IMR-90 (cell line): ENCODE measurements around the gene KLHL8. TPM values are rescaled to one million over a fixed set of nuclear protein-coding genes. Genes with fewer than 3 reads are reported as not detected.

ENCODE experiments used
- ATAC-seq: fragments of 200-7000 bp; cut with Tn5 transposase; 2 replicates; pipeline ENCODE4 v1.9.1; 2020; ENCODE audit warnings: low read depth, mild to moderate bottlenecking, moderate library complexity
- BruUV-seq: library from RNA; stranded (reverse); fragments of 400-500 nt; replicated peaks from 2 replicates; lab custom pipeline; 2021; lab: Mats Ljungman, UMichigan
- CTCF ChIA-PET: fragments of 300-600 bp; formaldehyde crosslinking; extraction: SDS; loops from one replicate; lab custom pipeline; 2021; ENCODE audit warnings: antibody characterized with exemption; lab: Yijun Ruan, JAX
- POLR2A ChIA-PET: fragments of 300-600 bp; sonication (Branson Sonifier 250); formaldehyde crosslinking; loops from one replicate; lab custom pipeline; 2022; ENCODE audit warnings: antibody characterized with exemption; ENCODE audit not compliant: unreplicated experiment; lab: Charles Lee
- DNase-seq: peaks from one replicate; pipeline ENCODE4 v3.0.0; 2013
- H2AFZ ChIP-seq: replicated peaks from 2 replicates; pipeline ENCODE3; 2013; ENCODE audit warnings: low read length, mild to moderate bottlenecking; ENCODE audit not compliant: poor library complexity
- H2AK5ac ChIP-seq: 2 replicates; pipeline ENCODE4 v1.6.1; 2013; ENCODE audit warnings: low read depth, low read length, inconsistent platforms
- H2AK9ac ChIP-seq: replicated peaks from 2 replicates; pipeline ENCODE3; 2013; ENCODE audit warnings: mild to moderate bottlenecking, low read depth, low read length, moderate library complexity; ENCODE audit not compliant: poor library complexity
- H2BK120ac ChIP-seq: 2 replicates; pipeline ENCODE4 v1.6.1; 2013; ENCODE audit warnings: low read depth, low read length, inconsistent platforms
- H2BK15ac ChIP-seq: 3 replicates; pipeline ENCODE4 v1.6.1; 2013; ENCODE audit warnings: low read depth, low read length, inconsistent platforms
- H2BK20ac ChIP-seq: 2 replicates; pipeline ENCODE4 v1.6.1; 2013; ENCODE audit warnings: low read depth, mild to moderate bottlenecking, inconsistent platforms, low read length, moderate library complexity
- H2BK5ac ChIP-seq: 2 replicates; pipeline ENCODE4 v1.6.1; 2013; ENCODE audit warnings: mild to moderate bottlenecking, low read depth, low read length, inconsistent platforms; ENCODE audit not compliant: poor library complexity, severe bottlenecking
- H3K14ac ChIP-seq: replicated peaks from 2 replicates; pipeline ENCODE4 v1.6.1; 2013; ENCODE audit warnings: low read depth, low read length, inconsistent platforms
- H3K18ac ChIP-seq: 2 replicates; pipeline ENCODE4 v1.6.1; 2013; ENCODE audit warnings: low read depth, low read length, control low read depth
- H3K23ac ChIP-seq: 2 replicates; pipeline ENCODE4 v1.6.1; 2013; ENCODE audit warnings: low read depth, low read length, inconsistent platforms
- H3K27ac ChIP-seq: 2 replicates; pipeline ENCODE4 v1.5.1; 2013; ENCODE audit warnings: mild to moderate bottlenecking, control low read depth, low read length; ENCODE audit not compliant: insufficient read depth
- H3K27me3 ChIP-seq: 2 replicates; pipeline ENCODE4 v1.6.1; 2013; ENCODE audit warnings: low read length; ENCODE audit not compliant: control insufficient read depth, insufficient read depth
- H3K36me3 ChIP-seq: 2 replicates; pipeline ENCODE4 v1.6.1; 2013; ENCODE audit warnings: low read length, mixed read lengths; ENCODE audit not compliant: control insufficient read depth, insufficient read depth
- H3K4ac ChIP-seq: 2 replicates; pipeline ENCODE4 v1.6.1; 2013; ENCODE audit warnings: low read depth, low read length, inconsistent platforms
- H3K4me1 ChIP-seq: 2 replicates; pipeline ENCODE4 v1.6.1; 2013; ENCODE audit warnings: low read length, mixed read lengths; ENCODE audit not compliant: control insufficient read depth, insufficient read depth
- H3K4me2 ChIP-seq: 2 replicates; pipeline ENCODE4 v1.6.1; 2013; ENCODE audit warnings: low read depth, mild to moderate bottlenecking, control low read depth, low read length, moderate library complexity
- H3K4me3 ChIP-seq: 2 replicates; pipeline ENCODE4 v1.5.1; 2013; ENCODE audit warnings: low read depth, mild to moderate bottlenecking, control low read depth, low read length, moderate library complexity; ENCODE audit not compliant: insufficient read depth
- H3K56ac ChIP-seq: 2 replicates; pipeline ENCODE4 v1.6.1; 2013; ENCODE audit warnings: low read length, inconsistent platforms; ENCODE audit not compliant: insufficient read depth; ENCODE audit errors: extremely low read depth
- H3K79me1 ChIP-seq, 2 experiments: 2 replicates each; pipeline ENCODE4 v1.6.1; 2013; ENCODE audit warnings: low read length in 2 of 2, inconsistent platforms in 1 of 2, low read depth in 1 of 2
- H3K9ac ChIP-seq: 2 replicates; pipeline ENCODE4 v1.6.1; 2013; ENCODE audit warnings: low read depth, low read length, control low read depth
- H3K9me1 ChIP-seq: 2 replicates; pipeline ENCODE4 v1.6.1; 2013; ENCODE audit warnings: low read length, inconsistent platforms; ENCODE audit not compliant: insufficient read depth
- H3K9me3 ChIP-seq: 2 replicates; pipeline ENCODE4 v1.6.1; 2013; ENCODE audit warnings: low read length; ENCODE audit not compliant: control insufficient read depth, insufficient read depth
- H4K20me1 ChIP-seq: 2 replicates; pipeline ENCODE4 v1.6.1; 2013; ENCODE audit warnings: low read length, inconsistent platforms; ENCODE audit not compliant: insufficient read depth
- H4K5ac ChIP-seq: 2 replicates; pipeline ENCODE4 v1.6.1; 2013; ENCODE audit warnings: mild to moderate bottlenecking, low read depth, low read length, control low read depth
- H4K8ac ChIP-seq, 2 experiments: 2 replicates each; pipeline ENCODE4 v1.6.1; 2013; ENCODE audit warnings: low read depth in 2 of 2, low read length in 2 of 2, control low read depth in 1 of 2, inconsistent platforms in 1 of 2
- H4K91ac ChIP-seq: 2 replicates; pipeline ENCODE4 v1.6.1; 2013; ENCODE audit warnings: low read depth, low read length, inconsistent platforms; ENCODE audit not compliant: insufficient read depth
- CHD1 ChIP-seq: IDR thresholded peaks from 2 replicates; pipeline ENCODE4 v1.6.1; 2012; ENCODE audit warnings: low read depth, low read length, improper control_type of control experiment
- MXI1 ChIP-seq: IDR thresholded peaks from 2 replicates; pipeline ENCODE4 v1.6.1; 2012; ENCODE audit warnings: low read depth, mild to moderate bottlenecking, low read length, moderate library complexity, borderline replicate concordance
- NFE2L2 ChIP-seq: fragments of 150-350 bp; IDR thresholded peaks from 2 replicates; pipeline ENCODE4 v1.6.1; 2016; ENCODE audit warnings: low read depth, mild to moderate bottlenecking, low read length
- POLR2A ChIP-seq: IDR thresholded peaks from 2 replicates; pipeline ENCODE4 v1.6.1; 2012; ENCODE audit warnings: mild to moderate bottlenecking, low read depth, low read length
- RAD21 ChIP-seq: IDR thresholded peaks from 2 replicates; pipeline ENCODE4 v1.6.1; 2012; ENCODE audit warnings: low read length, improper control_type of control experiment
- RFX5 ChIP-seq: IDR thresholded peaks from 2 replicates; pipeline ENCODE4 v1.8.0; 2012; ENCODE audit warnings: low read depth, mild to moderate bottlenecking, low read length, moderate library complexity
- SMC3 ChIP-seq: fragments of 150-350 bp; IDR thresholded peaks from 2 replicates; pipeline ENCODE4 v1.6.1; 2016; ENCODE audit warnings: low read depth, mild to moderate bottlenecking, antibody characterized with exemption, low read length, moderate library complexity
- USF2 ChIP-seq: fragments of 150-350 bp; IDR thresholded peaks from 2 replicates; pipeline ENCODE4 v1.6.1; 2017; ENCODE audit warnings: mild to moderate bottlenecking, antibody characterized with exemption, low read length, low read depth
- WGBS, 2 experiments: methylation state at CpG; one replicate each; pipeline versions ENCODE4 v1.1.5 to v1.1.7; 2013; ENCODE audit warnings: missing lambda C conversion rate in 2 of 2; ENCODE audit not compliant: insufficient read length in 1 of 2; ENCODE audit errors: extremely low coverage in 2 of 2; 5-methylcytosine and 5-hydroxymethylcytosine counted together
- dilution Hi-C: fragments of 300-500 bp; cut with HindIII; formaldehyde crosslinking; loops from one replicate; pipeline ENCODE4 v1.14.3; 2018; ENCODE audit warnings: low sequenced_read_pairs; ENCODE audit not compliant: unreplicated experiment
- in situ Hi-C: fragments of 300-500 bp; cut with MboI; formaldehyde crosslinking; loops from 3 replicates; pipeline ENCODE4 v1.14.3; 2019; ENCODE audit warnings: low sequenced_read_pairs, inconsistent platforms, mixed read lengths
- intact Hi-C: fragments of 100-400 bp; cut with micrococcal nuclease; formaldehyde crosslinking; loops from 2 replicates; pipeline ENCODE4 v1.10.0; 2022
- polyA plus RNA-seq, 3 experiments: library from polyadenylated mRNA; depleted of rRNA; stranded (reverse); fragments of >200 nt; gene quantifications; 2 replicates each; pipeline ENCODE4 v1.2.3, GENCODE V29; 2012; ENCODE audit warnings: low replicate concordance in 1 of 3
- total RNA-seq: library from RNA; depleted of rRNA; stranded (reverse); fragments of >200 nt; gene quantifications from 2 replicates; pipeline ENCODE4 v1.2.3, GENCODE V29; 2012

KLHL8 gene
- total and polyA plus RNA-seq, 2 of the 4 experiments (the other 2 are of a cell fraction): 3.1 to 9.5 TPM

GRCh38 chr4:87134122-87134521 is 86.3 kb downstream of the KLHL8 start:
- Histone ChIP-seq H2BK15ac (no peak overlapping the region), H3K18ac (no peak overlapping the region), H2AK5ac (no peak overlapping the region), H4K91ac (no peak overlapping the region), H3K4me2 (no peak overlapping the region), H3K79me1 (peaks cover 0 to 6% of the 10 kb centered on the region in 2 experiments; a peak in 1 of 4 replicates), H3K4ac (no peak overlapping the region), H3K56ac (no peak overlapping the region), H2AK9ac (no peak overlapping the region), H2BK120ac (no peak overlapping the region), H3K23ac (no peak overlapping the region), H2BK20ac (no peak overlapping the region), H3K9ac (no peak overlapping the region), H3K27ac (no peak overlapping the region), H3K9me3 (no peaks in the 10 kb centered on the region), H3K27me3 (no peaks in the 10 kb centered on the region), H3K36me3 (peaks cover 31% of the 10 kb centered on the region), H4K8ac (no peak overlapping the region), H3K4me3 (no peak overlapping the region), H3K9me1 (peaks cover 14% of the 10 kb centered on the region), H4K5ac (no peak overlapping the region), H2BK5ac (no peak overlapping the region), H3K4me1 (no peaks in the 10 kb centered on the region; the same call in 1 of the 2 replicates), H3K14ac (no peak overlapping the region), H4K20me1 (no peaks in the 10 kb centered on the region), H2AFZ (no peak overlapping the region)
- no peak for DNase-seq
- no peak for ATAC-seq
- ChIA-PET CTCF (no interaction called here), POLR2A (no interaction called here)
- TF ChIP-seq SMC3 (no peak), USF2 (no peak), POLR2A (no peak), RFX5 (no peak), MXI1 (no peak), NFE2L2 (no peak), RAD21 (no peak), CHD1 (no peak)
- intact Hi-C loops: no loop called here
- BruUV-seq: no TSS peak
- WGBS, 2 experiments: no CpG with 5 or more reads among the region's 3 CpGs
- in situ Hi-C loops: no loop called here
- dilution Hi-C loops: no loop called here
